Omental fat pad (tissue), 4 donors: ENCODE results near the gene MCCC1. TPM values are rescaled to one million over a fixed set of nuclear protein-coding genes. Genes with fewer than 3 reads are reported as not detected.

ENCODE experiments used
- ATAC-seq: fragments of 150-250 bp; one replicate; pipeline ENCODE4 v1.9.1; 2016; ENCODE audit warnings: mild to moderate bottlenecking, moderate library complexity; ENCODE audit not compliant: low FRiP score
- DNase-seq: peaks from one replicate; pipeline ENCODE4 v3.0.0-alpha.2; 2019; ENCODE audit warnings: low spot score
- CTCF ChIP-seq, 3 donors: fragments of 450-650 bp; IDR thresholded peaks; one replicate each; pipeline ENCODE4 v1.5.1; 2016 to 2017; ENCODE audit warnings: antibody characterized with exemption in 3 of 3, mild to moderate bottlenecking in 3 of 3, moderate library complexity in 2 of 3
- total RNA-seq, 4 donors: library from RNA; depleted of rRNA; stranded (reverse); fragments of >200 nt; gene quantifications; one replicate each; pipeline ENCODE4 v1.1.0, GENCODE V29; 2016

Gene MCCC1
- total RNA-seq, 4 donors from 2014 or later, result 37.5 to 68.2 (median 49.3) TPM

GRCh38 chr3:182978387-182978786 is 120.9 kb downstream of the MCCC1 start:
- ATAC-seq (no peak), DNase-seq (no peak)
- no peak for TF ChIP-seq CTCF (IDR thresholded peaks at IDR 0.05)

GRCh38 chr3:182973047-182973446 is 126.2 kb downstream of the MCCC1 start:
- ATAC-seq (no peak), DNase-seq (no peak)
- no peak for TF ChIP-seq CTCF (IDR thresholded peaks at IDR 0.05)

GRCh38 chr3:182972387-182972786 is 126.9 kb downstream of the MCCC1 start:
- ATAC-seq (no peak), DNase-seq (no peak)
- TF ChIP-seq CTCF (IDR thresholded peaks at IDR 0.05), result no peak

- no peak for ATAC-seq
- TF ChIP-seq CTCF (IDR thresholded peaks at IDR 0.05), result no peak
- DNase-seq, result no peak
Observed at GRCh38 chr3:182971637-182972036, 127.7 kb downstream of the MCCC1 start.

- DNase-seq (no peak), ATAC-seq (no peak)
- no peak for TF ChIP-seq CTCF (IDR thresholded peaks at IDR 0.05)
Observed at GRCh38 chr3:182970811-182971418, 128.4 kb downstream of the MCCC1 start.

- no peak for ATAC-seq
- DNase-seq, result no peak
- no peak for TF ChIP-seq CTCF (IDR thresholded peaks at IDR 0.05)
Observed at GRCh38 chr3:182969853-182970252, 129.4 kb downstream of the MCCC1 start.

- peak; percentile 48 for ATAC-seq
- DNase-seq, result no peak
- TF ChIP-seq CTCF (IDR thresholded peaks at IDR 0.05), result no peak
Observed at GRCh38 chr3:182969277-182969676, 130.0 kb downstream of the MCCC1 start.
